ENCODE data around the gene CENPB.

The CENPB gene

DNA sequence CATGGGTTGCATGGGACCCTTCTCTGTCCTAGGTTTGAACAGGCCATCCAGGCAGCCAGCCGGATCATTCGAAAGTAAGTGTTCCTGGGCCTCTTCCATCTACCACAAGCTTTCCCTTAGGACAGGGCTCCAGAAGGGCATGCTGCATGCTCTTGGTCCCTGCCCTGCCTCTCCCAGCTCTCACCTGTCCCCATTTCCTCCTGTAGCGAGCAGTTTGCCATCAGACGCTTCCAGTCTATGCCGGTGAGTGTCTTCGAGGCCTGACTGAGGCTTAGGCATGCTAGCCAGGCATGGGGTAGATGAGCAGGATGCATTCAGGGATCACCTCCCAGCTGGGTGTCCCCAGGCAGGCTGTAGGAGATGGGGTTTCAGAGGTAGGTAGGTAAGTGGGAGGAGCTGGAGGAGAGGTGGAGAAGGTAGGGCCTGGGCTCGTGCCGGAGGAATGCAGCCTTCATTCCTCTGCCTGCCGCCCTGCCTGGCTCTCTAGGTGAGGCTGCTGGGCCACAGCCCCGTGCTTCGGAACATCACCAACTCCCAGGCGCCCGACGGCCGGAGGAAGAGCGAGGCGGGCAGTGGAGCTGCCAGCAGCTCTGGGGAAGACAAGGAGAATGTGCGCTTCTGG is 13.8 kb upstream of the CENPB start:
- TF ChIP-seq, protein P1, sequence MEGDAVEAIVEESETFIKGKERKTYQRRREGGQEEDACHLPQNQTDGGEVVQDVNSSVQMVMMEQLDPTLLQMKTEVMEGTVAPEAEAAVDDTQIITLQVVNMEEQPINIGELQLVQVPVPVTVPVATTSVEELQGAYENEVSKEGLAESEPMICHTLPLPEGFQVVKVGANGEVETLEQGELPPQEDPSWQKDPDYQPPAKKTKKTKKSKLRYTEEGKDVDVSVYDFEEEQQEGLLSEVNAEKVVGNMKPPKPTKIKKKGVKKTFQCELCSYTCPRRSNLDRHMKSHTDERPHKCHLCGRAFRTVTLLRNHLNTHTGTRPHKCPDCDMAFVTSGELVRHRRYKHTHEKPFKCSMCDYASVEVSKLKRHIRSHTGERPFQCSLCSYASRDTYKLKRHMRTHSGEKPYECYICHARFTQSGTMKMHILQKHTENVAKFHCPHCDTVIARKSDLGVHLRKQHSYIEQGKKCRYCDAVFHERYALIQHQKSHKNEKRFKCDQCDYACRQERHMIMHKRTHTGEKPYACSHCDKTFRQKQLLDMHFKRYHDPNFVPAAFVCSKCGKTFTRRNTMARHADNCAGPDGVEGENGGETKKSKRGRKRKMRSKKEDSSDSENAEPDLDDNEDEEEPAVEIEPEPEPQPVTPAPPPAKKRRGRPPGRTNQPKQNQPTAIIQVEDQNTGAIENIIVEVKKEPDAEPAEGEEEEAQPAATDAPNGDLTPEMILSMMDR (IDR thresholded peaks at IDR 0.05; ENCODE audit: low read depth, low read length): no peak
- no peak for DNase-seq (ENCODE audit: extremely low read depth, low read depth)

DNA sequence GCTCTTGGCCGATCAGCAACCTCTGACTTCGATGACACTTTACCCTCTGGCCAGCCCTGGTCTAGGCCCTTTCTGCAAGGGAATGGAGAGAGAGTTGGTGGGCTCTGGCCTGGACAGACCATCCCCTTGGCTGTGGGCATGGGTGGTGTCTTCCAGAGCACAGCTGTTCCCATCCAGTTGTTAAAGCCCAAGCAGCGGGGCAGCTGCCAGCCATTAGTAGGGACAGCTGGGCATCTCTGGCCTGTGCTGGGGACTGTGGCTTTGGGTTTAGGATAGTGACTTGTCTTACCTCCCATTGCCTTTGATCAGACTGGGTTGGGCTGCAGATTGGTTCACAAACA is 12.3 kb upstream of the CENPB start:
- TF ChIP-seq, protein P1 (IDR thresholded peaks at IDR 0.05; ENCODE audit: low read depth, low read length): no peak
- no peak for DNase-seq (ENCODE audit: extremely low read depth, low read depth)

DNA sequence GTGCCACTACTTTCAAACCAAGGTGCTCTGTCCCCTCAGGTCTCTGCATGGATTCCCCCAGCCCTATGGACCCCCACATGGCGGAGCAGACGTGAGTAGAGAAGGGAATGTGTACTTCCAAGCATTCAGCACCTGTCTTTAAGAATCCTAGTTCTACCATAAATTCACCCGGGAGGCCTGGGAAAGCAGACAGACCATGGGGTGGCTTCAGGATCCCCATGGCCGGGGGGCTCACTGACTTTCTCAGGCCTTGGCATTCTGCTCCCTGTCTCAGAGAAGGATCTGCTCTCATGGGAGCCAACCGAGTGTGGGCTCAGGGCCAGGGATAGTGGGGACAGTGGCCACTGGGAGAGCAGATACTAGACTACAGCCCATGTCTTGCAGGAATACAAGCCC is 11.8 kb upstream of the CENPB start:
- TF ChIP-seq, protein P1 (IDR thresholded peaks at IDR 0.05; ENCODE audit: low read depth, low read length): no peak
- no peak for DNase-seq (ENCODE audit: extremely low read depth, low read depth)

DNA sequence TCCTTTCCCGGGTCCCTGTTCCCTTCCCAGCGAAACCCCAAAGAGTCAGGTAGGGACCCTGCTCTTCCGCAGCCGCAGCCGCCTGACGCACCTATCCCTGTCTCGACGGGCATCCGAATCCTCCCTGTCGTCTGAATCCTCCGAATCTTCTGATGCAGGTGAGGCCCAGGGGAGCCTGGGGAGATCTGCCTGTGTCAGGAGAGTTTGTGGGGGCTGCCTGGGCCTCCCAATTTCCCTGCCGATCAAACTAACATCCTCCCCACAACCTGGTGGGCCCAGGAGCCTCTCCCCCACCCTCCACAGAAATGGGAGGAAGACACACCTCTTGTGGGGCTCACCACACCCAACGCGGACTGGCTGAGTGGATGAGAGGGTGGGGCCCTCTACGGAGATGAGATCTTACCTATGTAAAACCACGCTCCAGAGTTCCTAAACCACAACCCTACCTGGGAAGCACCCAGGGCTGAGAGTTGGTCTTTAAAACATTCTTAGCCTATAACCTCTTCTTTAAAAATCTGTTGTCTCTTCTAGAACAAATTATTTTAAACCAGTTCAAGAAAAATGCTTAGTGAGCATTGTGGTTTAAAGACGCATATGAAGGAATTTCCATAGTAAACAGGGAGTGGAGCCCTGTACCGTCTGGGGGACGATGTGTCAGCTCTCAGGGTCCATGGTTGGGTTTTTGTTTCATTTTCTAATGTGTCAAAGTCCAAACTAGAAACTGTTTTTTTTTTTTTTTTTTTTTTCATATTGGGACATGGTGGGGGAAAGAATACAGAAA is 11.2 kb upstream of the CENPB start:
- no peak for DNase-seq (ENCODE audit: extremely low read depth, low read depth)
- TF ChIP-seq, protein P1 (IDR thresholded peaks at IDR 0.05; ENCODE audit: low read depth, low read length): no peak

DNA sequence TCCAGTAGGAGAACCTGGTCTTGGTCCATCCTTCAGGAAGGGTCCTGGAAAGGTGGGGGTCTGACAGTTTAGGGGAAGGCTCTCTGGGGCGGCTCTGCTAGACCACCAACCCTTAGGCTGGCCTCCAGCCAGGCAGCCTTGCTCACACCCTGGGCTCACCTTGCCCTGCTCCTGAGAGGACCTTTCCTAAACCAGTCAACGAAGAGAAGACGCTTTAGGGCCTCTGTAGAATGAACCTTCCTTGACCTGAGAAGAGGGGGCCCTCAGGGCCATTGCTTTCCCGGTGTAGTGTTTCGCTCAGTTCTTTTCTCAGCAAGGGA is 10.6 kb upstream of the CENPB start:
- DNase-seq (ENCODE audit: extremely low read depth, low read depth): no peak
- TF ChIP-seq, protein P1 (IDR thresholded peaks at IDR 0.05; ENCODE audit: low read depth, low read length): no peak

DNA sequence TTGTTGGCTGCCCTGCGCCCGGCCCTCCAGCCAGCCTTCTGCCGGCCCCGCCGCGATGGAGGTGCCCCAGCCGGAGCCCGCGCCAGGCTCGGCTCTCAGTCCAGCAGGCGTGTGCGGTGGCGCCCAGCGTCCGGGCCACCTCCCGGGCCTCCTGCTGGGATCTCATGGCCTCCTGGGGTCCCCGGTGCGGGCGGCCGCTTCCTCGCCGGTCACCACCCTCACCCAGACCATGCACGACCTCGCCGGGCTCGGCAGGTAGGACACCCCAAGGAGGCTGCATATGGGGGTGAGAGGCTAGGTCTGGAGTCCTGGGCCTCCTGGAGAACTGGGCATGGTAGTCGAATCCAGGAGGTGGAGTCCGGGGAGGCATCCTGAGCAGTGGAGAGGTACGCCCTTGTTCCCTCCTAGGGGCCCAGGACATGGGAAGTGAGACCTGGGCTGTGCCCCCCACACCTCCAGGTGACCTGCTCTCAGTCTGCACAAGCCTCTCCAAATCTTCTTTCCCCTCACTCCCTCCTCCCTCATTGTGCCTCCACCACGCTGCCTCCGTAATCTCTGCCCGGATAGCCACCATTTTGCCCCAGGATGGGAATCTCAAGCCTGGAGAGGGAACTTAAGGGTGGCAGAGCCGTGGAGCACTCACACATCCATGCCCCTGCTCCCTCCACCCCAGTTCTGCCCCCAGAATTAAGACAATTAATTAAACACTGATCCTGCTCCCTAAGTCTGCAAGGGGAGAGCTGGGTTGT is 10.1 kb upstream of the CENPB start:
- DNase-seq (ENCODE audit: extremely low read depth, low read depth): no peak
- TF ChIP-seq, protein P1 (IDR thresholded peaks at IDR 0.05; ENCODE audit: low read depth, low read length): no peak
